Stimulated activated CD8-positive, alpha-beta memory T cell treated with anti-CD3 and anti-CD28 coated beads, Interleukin-4, amount 100 ng/mL, for 48 hours (primary cell): ENCODE results near the gene GREM2.

Experiments
- DNase-seq: peaks from one replicate; pipeline ENCODE4 v3.0.0-alpha.2; 2020

Gene GREM2

DNA sequence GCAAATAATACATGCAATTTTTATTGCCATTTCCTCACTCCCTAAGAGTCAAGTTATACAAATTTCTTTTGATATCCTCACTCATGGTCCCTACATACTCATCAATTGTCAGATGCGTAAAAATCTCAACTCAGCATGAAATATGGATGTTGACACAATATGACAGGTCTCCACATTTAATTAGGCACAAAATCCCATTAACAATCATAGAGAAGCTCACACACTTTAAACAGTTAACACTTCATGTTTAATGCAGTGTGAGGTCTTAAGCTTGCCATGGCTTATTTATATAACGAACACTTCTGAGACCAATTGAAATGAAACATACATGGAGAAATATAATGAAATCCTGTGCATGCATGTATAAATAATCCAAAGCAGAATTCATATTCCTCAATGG lies 58.6 kb downstream of the GREM2 start:
- DNase-seq: no peak

DNA sequence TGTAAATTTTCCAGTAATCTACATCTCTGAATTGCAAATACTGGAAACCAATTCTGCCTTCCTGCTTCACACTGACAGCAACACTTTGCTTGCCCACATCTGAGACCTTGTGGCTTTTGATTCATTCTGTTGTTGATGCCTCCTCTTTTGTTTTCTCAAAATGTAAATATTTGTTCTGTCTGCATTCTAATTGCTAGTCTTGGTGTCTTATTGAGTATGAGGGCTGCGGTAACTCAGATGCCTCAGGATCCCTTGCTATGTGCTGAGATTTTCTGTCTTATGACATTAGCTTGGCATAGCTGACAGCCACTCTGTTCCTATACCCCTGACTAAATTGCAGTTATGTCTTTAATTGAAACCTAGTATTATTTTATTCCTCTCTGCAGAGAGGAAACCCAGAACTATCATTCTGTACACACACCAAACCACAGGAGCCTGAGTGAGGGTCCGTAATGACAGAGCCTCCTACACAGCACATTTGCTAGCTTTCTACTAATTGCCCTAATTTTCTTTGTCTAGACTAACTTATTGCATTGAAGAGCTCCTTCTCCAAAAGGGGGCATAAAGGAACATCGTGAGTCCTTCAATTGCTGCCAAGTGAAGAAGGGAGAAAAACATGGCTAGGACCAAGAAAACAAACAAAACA lies 72.1 kb downstream of the GREM2 start:
- DNase-seq: no peak

DNA sequence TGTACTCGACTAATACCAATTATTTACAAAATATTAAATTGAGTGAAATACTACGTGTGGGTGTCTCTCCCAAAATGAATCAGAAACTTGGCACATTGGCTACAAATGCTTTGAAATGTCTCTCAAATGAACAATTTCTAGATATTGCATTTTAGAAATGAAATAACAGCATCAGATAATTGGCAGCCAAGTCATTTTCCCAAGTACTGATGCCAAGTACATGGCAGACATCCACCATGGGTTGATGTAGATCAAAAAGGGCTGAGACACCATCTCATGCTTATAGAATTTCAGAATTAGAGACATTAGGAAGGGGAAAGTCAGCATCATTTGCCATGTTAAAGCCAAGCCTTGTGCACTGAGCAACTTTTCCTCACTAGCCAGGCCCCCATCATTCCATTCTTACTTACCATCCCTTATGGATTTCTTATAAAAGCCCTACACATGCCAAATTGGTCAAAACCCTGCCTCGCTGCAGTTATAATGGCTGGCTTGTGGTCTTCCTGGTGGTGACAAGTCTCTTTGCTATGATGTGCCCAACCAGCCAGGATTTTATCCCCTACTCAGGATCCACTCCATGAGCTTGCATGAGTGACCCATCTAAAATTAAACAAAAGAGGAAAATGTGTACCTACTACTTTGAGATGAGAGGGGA lies 73.1 kb downstream of the GREM2 start:
- no peak for DNase-seq

DNA sequence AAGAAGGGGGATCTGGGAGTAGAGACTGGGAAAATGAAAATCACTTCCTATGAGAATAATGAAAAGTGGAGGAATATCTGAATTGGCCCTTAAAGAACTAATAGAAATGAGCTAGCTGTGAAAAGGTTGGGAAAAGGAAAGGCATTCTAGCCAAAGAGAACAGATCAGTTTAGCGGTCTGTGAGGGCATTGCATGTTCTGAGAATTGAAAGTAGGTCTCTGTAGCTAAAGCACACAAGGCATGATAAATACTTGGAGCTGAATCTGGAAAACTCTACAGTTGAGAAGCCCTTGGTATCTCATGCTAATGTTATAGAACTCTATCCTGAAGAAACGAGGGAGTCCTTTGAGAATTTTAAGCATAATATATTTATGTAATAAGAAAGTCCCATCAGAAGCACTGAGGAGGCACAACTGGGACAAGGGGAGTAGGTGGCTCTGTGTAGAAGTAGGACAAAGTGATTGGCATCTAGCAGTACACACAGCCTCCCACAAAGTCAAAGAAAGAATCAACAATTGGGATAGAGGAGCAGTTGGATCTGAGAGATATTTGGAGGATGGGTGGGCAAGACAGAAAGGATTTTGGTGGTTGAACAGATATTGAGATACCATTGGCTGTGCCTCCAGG lies 78.7 kb downstream of the GREM2 start:
- no peak for DNase-seq

DNA sequence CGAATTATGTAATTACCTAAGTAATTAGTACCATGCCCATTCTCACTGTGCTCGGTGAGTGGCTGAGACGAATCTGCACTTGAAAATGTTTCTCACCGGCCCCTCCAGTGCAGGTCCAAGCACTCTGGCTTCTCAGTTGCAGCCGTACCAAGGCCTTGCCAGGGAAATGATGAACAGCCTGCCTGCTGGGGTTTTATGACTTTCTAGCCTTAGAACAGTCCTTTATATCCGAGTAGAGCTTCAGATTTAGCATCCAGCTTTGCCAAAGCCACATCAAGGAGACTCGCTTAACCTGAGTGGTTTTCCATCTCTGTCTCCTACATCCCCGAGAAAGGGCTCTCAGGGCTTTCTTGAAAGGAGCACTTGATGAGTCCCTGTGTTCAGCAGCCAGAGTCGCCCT lies 83.4 kb downstream of the GREM2 start:
- DNase-seq: no peak

DNA sequence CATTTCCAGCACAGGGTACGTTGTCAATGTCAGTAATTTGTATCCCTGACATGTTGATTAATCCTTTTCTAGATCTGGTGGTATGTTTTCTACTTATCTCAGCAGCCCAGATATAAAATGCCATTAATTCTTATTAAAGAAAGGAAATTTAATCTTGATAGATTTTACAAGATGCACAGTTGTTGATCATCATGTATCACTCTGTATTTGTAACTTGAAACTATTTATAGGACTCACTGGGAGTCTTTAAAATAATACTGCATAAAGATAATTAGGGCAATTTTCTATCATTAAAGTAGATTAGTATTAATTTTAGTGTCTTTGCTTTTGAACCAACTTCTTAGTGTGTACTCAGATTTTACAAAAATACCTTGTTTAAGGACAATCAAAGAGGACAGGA lies 84.9 kb downstream of the GREM2 start:
- no peak for DNase-seq

DNA sequence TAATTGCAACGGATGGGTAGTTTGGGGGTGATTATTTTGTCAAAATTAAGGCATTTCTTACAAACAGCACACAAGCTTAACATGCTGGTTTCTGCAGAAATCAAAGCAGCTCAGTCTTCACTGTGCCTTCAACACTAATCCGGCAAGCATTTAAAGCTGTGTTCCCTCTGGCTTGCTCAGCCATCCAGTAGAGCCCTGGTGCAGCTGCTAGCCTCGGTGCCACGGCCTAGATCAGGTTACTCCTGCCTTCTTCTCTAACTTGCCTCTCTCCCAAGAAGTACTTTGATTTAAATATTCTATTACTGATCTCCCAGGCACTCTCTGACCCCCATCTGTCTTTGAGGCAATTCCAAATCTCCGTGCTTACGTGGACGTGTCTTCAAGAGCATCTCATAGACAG lies 85.6 kb downstream of the GREM2 start:
- no peak for DNase-seq

DNA sequence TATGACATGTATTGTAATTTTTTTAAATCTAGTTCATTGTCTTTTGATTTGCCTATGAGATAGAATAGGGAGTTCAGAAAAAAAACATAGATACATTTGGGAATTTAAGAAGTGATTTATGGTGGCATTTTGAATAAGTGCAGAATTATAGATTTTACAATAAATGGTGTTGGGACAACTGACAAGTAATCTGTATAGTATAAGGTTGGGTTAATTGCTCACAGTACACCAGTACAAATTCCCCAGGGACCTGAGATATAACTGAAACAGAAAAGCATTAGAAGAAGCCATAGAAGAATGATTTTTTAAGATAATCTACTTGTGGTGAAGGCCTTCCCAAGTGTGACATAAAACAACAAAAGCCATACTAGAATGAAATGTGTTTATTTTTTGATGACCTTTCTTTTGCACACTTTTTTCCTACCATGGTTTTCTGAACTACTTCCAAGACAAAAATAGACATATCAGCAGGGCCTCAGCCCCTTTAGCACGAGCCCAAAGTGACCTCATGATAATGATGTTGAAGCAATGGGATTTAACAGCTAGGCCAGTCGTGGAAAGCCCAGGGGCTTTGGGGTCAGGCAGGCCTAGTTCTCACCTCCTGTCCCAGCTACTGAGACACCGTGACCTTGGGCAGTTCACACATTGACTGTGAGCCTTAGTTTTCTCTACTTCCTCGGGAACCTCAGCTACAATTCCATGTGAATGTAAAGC lies 87.4 kb downstream of the GREM2 start:
- no peak for DNase-seq

DNA sequence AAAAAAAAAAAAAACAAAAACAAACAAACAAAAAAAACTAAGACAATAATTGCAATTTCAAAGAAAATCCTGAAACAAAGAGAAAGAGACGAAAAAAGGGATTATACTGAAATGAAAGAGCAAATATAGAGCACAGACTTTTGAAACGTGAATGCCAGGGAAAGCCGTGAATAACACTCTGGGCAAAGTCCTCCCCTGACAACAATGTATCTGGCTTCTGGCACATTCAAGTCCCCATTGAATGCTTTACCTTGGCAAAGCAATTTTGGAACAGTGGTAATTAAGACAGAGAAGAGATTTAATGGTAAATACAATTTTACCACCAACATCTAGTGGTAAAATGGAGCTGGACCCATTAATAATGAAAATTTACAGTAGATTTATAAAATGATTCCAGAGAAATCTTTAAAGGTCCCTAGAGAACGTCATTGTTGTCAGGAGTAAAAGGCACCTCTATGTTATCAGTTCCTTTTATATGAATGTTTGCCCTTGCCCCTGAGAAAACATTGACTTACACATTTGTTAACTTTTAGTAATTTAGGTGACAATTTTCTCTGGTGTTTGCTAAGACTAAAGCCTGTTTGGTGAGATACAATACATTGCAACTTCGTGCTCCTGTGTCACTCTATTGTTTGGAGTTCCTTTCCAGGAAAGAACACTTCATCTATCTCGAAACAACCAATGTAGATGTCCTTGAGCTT lies 89.7 kb downstream of the GREM2 start:
- no peak for DNase-seq

DNA sequence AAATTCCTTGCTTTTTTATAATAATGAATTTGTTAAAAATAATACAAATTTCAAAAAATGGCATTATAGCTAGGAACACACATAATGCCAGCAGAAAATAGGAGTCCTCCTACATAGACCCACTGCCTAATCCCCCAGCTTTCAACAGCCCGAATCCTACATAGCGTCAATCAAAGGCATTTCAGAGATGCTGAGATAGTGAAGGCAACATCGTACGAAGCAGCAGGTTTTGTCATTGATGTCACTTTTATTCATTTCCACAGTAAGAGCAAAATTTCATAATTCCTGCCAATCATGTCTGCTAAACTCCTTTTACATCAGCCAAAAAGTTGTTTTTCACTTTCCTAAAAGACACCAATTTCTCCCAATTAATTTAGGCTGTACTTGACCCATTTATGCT lies 94.1 kb downstream of the GREM2 start:
- DNase-seq: no peak

DNA sequence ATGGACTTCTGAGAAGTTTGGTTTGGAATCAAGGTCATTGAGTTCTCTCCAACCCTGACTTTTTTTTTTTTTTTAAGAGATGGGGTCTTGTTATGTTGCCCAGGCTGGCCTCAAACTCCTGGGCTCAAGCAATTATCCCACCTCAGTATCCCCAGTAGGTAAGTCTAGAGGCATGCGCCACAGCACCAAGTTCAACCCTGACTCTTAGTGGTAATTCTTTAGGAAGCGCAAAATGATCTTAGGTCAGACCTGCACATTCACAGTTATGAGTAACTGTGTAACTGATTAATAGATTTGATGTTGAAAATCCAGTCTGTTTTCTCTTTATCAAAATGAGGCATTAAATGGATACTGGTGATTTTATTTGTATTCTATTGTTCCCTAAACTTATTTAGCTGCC lies 95.9 kb downstream of the GREM2 start:
- DNase-seq: no peak

DNA sequence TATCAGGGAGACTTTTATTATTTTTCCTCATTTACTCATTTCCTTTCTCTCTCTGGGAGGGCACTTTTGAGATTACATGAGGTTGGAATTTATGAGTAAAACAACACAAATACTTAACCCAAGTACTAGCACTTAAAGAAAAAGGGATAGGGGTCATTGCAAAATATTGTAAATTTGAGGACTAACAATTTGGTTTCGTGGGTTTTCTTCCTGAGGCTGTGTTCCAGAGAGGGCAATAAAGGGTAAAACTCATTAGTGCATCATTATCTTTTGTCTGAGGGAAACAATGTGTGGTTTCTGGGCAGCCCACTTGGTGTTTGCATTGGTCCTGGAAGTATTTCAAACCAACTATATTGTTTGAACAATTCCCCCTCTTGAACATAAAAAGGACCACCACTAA lies 96.5 kb downstream of the GREM2 start:
- DNase-seq: no peak

DNA sequence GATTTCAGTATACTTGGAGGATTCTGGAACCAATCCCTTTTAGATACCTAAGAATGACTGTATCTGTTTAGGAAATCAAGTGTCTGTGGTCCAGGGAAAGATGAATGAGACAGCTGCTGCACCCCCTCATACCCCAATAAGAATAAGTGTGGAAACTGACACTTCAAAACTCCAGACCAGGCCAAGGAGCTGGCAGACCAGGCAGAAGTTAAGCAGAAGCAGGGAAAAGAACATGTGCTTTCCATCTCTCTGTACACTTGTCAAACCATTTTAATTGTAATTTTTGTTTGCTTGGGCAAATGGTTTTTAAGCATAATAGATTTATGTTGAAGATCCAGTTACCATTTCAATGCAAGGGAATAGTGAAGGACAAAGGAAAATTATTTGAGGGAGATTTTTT lies 100.2 kb downstream of the GREM2 start:
- DNase-seq: no peak

DNA sequence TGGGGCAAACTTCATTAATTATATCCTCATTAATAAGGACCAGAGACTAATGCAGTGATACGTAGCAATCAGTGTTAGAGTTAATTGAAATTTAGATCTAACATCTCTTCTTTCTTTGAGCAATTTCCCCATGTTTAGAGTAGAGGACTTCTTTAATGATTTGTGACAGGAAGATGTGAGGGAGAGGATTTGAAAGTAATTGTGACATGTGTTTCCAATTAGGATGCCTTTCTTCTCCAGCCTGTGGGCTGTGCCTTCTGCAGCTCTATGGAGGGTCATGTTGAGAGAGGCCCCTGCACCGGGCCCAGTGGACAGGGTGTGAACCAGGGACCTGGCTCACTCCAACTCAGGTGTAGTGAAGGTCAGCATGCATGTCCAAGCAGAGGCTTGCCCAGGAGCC lies 103.0 kb downstream of the GREM2 start:
- DNase-seq: no peak

DNA sequence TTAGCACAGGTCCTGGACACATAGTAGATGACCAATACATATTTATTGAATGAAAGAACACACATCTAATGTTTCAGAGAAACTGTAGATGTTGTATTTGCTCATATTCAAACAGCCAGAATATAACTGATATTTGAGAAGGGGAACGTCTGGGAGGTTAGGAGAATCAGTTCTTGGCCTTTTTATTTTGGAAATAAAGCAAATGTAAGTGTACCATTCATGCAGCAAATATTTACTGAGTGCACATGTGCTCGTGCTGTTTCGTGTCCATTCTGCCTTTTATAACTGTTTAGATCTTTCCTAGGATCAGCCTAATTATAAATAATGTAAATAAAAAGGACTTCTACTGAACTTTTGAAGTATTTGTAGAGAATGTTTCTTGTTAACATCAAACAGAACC lies 103.8 kb downstream of the GREM2 start:
- DNase-seq: no peak

DNA sequence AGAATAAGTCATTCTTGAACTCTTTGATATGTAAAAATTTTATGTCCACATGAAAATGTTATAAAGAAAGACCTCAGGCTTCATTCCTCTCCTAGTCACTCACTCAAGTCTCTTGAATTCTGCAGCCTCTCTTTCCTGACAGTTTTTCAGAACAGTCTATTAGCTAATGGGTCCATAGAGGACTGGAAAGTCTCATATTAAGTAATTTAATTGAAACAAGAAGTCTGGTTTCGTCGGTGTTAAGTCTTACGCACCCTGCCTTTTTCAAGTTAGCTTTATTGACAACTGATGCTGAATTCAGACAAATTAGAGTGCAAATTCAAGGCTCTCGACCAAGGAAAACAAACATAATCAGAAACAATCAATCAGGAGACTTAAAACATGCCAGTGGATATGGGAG lies 105.8 kb downstream of the GREM2 start:
- no peak for DNase-seq

DNA sequence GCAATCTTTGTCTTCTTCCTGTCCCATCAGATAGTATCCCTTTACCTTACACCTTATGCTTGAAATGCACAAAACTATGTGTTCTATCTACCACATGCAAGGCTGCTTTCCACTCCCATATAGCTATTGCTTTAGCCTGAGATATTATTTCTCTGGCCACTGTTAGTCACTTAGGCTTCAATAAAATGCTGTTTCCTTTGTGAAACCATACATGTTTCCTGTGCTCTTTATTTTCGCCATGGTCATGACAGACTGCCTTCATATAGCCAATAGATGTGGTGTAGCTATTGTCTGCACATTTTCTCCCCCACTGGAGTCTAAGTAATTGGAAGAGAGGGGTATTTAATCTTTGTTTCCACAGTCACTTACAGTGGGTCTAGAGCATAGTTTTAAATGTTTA lies 108.4 kb downstream of the GREM2 start:
- no peak for DNase-seq

DNA sequence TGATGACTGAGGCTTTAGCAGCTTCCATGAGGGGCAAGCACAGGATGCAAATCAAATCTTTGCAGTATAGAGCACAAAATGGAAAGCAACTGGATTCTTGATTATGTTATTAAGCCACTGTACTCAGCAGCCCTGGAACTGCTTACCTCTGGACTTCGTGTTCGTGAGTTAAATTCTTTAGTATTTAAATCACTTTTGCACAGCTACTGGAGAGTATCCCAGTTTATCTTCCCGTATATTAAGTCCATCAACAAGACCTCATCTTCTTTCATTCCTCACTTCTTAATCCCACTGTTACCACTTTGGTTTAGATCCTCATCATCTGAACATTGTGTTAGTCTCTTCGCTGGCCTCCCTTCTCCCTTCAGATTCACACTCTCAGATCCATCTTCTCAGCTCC lies 108.9 kb downstream of the GREM2 start:
- no peak for DNase-seq

DNA sequence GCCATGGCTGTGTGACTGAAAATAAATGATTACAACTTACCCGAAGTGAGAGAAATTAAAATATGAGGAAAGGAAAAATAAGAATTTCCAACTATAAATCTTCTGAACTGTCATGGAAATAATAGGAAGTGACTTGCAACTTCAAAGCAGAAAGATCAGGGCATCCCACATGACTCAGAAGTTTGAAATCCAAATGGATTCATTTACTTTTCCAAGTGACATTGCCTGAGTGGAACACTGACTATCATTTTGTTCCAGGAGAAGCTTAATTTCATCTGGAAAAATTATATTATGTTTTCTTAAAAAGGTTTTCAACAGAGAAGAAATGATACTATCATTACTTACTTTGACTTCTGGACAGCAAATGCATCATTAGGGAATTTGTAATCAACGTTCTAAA lies 110.8 kb downstream of the GREM2 start:
- no peak for DNase-seq

DNA sequence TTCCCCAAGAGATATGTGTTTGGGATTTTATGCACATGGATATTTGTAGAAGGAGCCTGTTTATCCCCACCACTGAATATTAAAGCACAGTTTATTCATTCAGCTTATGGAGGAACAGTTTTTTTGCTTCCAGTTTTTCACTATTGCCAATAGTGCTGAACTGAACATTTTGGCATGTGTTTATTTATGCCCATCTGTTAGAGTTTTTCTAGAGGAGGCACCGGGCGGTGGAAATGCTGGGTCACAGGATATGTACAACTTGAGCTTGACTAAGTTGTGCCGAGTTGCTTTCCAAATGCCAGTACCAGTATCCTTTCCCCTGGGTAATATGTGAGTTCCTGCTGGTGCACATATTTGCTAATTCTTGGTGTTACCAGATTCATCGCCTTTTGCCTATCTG lies 111.3 kb downstream of the GREM2 start:
- DNase-seq: no peak

DNA sequence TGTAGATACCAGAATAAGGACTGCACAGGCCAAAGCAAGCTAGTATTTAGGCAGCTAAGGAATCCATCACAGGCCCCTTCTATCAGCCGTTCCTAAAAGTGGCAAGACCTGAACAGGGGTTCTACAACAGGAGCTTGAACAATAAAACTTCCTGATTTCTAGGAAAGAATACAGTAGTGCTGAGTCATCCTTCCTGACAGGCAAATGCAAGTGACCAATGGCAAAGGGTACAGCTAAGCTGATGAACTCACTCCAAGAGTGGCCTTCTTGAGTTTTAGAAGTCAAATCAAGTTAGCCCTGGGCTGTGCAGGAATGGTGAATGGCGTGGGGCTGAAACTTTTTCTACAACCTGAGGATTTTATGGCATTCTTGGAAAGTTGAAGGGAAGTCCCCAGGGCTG lies 112.9 kb downstream of the GREM2 start:
- no peak for DNase-seq

DNA sequence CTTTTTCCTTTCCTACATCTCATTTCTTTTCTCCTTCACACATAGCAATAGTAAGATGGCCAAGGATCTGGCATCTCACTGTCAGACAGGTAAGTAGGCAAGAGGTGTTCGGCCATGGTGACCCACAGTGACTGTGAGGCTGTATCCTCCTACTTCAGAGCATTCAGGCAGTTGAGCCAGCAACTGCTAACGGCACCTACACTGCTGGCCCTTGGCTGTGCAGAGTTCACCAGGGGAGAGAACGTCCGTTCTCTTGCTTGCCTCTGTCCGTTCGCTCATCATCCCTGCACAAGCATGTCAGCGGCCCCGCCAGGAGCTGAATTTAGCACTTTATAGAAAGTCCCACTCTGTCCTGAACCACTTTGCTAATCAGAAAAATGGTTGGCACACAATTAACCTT lies 113.6 kb downstream of the GREM2 start:
- DNase-seq: no peak

DNA sequence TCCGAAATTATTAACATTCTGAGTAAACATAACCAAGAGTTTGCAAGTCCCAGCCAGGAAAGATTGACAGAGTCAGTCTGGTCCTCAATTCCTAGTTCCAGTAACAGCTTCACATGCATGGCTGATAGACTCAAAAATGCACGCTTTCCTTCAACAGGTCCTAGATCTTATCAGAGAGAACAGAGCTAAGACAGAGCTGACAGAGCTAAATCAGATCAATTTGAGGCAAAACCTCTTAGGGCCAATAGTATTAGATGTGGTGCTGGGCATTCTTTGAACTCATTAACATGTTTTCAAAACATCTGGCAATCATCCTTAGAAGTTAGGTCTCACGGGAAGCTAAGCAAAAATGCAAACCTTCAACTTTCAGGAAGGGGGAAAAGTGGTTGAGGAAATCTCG lies 114.0 kb downstream of the GREM2 start:
- no peak for DNase-seq

DNA sequence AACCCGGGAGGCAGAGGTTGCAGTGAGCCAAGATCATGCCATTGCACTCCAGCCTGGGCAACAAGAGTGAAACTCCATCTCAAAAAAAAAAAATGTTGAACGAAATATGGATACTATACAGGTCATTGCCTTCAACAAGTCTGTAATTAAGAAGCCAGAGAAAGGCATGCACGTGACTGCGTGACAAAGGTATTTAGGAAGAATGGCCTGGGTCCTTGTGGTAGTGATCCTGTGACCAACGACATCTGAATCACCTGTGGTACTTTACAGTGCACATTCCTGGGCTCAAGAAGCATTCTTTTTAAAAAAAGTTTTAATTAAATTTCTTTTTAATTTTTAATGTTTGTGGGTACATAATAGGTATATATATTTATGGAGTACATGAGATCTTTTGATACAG lies 115.0 kb downstream of the GREM2 start:
- no peak for DNase-seq
